NB4 (cell line): Measurements from ENCODE around the gene ZNF665.
A peak's percentile ranks its signal among the peaks of the same experiment; 100 is the strongest.

Source experiments
- DNase-seq: peaks from one replicate; pipeline ENCODE4 v3.0.0; 2010; ENCODE audit warnings: low read depth
- H3K4me3 ChIP-seq: one replicate; pipeline ENCODE4 v1.5.1; 2011; ENCODE audit warnings: mild to moderate bottlenecking, low read depth, low read length, moderate library complexity
- CTCF ChIP-seq: IDR thresholded peaks from one replicate; pipeline ENCODE4 v1.5.1; 2012; ENCODE audit warnings: low read depth, low read length
- MAX ChIP-seq: IDR thresholded peaks from 2 replicates; pipeline ENCODE4 v1.6.1; 2011; ENCODE audit warnings: low read depth, low read length
- MYC ChIP-seq: IDR thresholded peaks from 2 replicates; pipeline ENCODE4 v1.6.1; 2011; ENCODE audit warnings: low read depth, low read length
- POLR2A ChIP-seq: IDR thresholded peaks from 2 replicates; pipeline ENCODE4 v1.6.1; 2011; ENCODE audit warnings: mild to moderate bottlenecking; ENCODE audit not compliant: insufficient read length; ENCODE audit errors: extremely low read depth

ZNF665 gene

GRCh38 chr19:53182202-53182601 lies 11.0 kb downstream of the ZNF665 start:
- no peak for TF ChIP-seq MAX
- no peak for TF ChIP-seq CTCF
- no peak for TF ChIP-seq POLR2A
- TF ChIP-seq MYC, result no peak
- no peak for DNase-seq
- H3K4me3 ChIP-seq, result no peak overlapping the region

GRCh38 chr19:53177986-53178385 lies 15.2 kb downstream of the ZNF665 start:
- no peak overlapping the region for H3K4me3 ChIP-seq
- DNase-seq, result peak; percentile 19
- TF ChIP-seq MAX (no peak), CTCF (no peak), MYC (no peak), POLR2A (no peak)

- DNase-seq, result no peak
- no peak for TF ChIP-seq POLR2A
- no peak for TF ChIP-seq CTCF
- no peak for TF ChIP-seq MAX
- no peak for TF ChIP-seq MYC
- H3K4me3 ChIP-seq, result no peak overlapping the region
Measured at GRCh38 chr19:53172889-53173288, 20.3 kb downstream of the ZNF665 start.

- no peak for DNase-seq
- no peak overlapping the region for H3K4me3 ChIP-seq
- no peak for TF ChIP-seq POLR2A
- TF ChIP-seq MAX, result no peak
- no peak for TF ChIP-seq CTCF
- no peak for TF ChIP-seq MYC
Measured at GRCh38 chr19:53165691-53166091, 27.5 kb downstream of the ZNF665 start.

GRCh38 chr19:53161123-53161522 lies 32.0 kb downstream of the ZNF665 start:
- no peak overlapping the region for H3K4me3 ChIP-seq
- no peak for TF ChIP-seq POLR2A
- no peak for TF ChIP-seq MYC
- TF ChIP-seq MAX, result no peak
- no peak for TF ChIP-seq CTCF
- DNase-seq, result peak; percentile 12

GRCh38 chr19:53160350-53160749 lies 32.8 kb downstream of the ZNF665 start:
- no peak overlapping the region for H3K4me3 ChIP-seq
- no peak for DNase-seq
- TF ChIP-seq POLR2A (no peak), MYC (no peak), MAX (no peak), CTCF (no peak)
